A172 (cell line): Measurements from ENCODE around the gene TTPAL. TPM values are rescaled to one million over a fixed set of nuclear protein-coding genes. Genes with fewer than 3 reads are reported as not detected.

Experiments
- DNase-seq: peaks from one replicate; pipeline ENCODE4 v3.0.0-alpha.2; 2015; ENCODE audit warnings: low spot score
- total RNA-seq: library from RNA; depleted of rRNA; stranded (reverse); fragments of >200 nt; shearing (Covaris generic); gene quantifications from 2 replicates; pipeline ENCODE4 v1.2.3, GENCODE V29; 2014

TTPAL gene
- total RNA-seq, 1 experiment from 2014 or later: 10.9 TPM

DNA sequence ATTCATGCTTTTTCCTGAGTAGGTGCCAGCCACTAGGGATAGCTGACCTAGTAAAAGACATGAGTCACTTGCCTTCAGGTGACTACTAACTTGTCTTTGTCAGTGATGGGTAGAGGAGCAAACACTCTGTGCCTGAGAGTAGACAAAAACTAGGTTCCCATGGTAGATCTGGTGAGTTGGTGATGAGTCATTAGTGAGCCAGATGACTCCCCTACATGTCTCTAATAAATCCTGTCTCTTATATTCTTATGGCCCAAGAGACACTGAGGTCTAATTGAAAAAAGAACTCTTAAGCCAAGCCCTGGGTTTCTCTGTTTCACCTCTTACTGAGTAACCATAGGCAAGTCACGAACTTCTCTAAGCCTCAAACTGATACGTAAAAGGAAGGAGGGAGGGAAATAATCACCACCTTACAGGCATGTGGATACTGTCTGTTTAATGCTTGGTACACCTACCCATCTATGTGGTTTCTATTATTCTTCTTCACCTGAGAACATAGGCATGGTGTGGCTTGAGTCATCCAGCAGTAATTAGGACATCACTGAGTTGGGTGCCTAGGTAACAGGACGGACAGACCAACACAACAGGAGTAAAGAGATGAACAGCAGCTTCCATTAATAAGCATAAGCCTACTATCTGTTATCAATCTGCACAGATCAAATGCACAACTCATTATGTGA is 20.3 kb downstream of the TTPAL start:
- DNase-seq: peak; percentile 100

DNA sequence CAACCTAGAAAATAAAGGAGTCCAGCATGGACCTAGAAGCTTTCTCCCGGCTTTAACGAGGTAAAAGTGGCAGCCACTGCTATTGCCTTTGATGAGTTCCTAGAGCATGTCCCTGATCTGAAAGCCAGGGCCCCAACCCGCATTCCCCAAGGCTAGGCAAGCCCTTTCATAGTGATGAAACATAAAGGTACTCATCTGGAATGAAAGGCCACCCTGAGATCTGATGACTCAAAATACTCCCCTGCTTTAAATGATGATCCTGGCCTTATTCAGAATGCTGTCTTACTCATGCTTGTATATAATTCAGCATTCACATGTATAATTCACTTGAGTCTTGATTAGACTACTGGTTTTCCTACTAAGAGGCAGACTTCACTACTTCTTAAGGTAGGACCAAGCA is 21.3 kb downstream of the TTPAL start:
- peak; percentile 95 for DNase-seq

DNA sequence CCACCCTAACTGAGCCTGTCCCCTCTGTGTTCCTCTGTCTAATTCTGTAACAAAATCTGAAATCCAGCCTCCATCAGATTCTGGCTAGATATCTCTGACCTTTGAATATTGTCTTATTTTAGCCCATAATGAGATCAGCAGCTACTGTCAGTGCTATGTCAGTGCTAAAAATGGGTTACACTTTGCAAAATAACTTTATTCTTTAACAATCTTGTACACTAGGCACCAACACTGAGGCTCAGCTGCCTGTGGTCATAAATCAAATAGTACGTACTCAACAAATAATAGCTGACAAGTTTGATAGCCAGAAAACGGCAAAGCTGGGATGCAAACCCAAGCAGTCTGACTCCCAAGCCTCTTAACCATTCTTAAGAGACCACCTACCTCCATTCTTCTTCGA is 22.1 kb downstream of the TTPAL start:
- DNase-seq: no peak

DNA sequence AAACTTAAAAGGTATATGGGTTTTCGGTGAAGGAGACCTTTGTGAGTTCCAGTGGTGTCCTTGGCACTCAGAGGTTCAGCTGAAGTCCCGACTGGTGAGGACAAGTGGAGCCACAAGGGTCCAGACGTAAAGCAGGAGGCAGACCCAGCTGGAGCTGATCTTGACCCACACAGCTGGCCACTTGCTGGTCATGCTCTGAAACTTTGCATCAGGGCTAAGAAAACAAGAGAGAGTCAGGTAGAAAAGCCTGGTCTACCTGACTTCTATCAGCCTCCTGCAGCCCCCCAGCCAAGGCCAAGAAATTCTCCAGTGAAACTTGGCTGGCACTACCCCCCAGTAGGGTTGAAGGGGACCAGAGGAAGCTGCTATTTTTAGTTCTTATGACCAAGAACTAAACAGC is 24.5 kb downstream of the TTPAL start:
- DNase-seq: no peak

DNA sequence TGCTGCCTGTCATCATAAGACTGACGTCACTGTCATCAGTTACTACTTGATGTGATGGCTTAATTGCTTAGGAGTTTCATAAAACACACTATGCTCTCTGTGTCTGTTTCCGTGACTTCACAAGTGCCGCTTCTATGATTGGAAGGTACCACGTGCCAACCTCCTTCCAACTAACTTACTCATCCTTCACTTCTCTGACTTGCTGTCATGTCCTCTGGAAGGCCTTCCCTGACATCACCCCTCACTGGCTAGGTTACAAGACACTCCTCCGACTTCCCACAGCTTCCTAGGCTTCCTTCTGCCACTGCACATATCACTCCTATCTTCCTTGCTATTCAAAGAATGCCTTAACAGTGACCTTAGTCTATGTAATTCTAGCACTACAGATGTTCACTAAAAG is 25.8 kb downstream of the TTPAL start:
- DNase-seq: peak; percentile 65

DNA sequence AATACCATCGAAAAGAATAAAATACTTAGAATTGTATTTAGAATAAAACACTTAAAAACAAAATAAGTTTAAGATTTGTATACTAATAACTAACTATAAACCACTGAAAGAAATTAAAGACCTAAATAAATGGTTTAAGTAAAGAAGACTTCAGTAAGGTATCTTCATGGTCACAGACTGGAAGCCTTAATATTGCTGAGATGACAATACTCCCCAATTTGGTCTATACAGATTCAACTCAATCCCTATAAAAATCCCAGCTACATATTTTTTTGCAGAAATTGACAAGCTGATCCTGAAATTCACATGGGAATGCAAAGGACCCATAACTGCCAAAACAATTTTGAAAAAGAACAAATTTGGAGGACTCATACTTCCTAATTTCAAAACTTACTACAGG is 27.3 kb downstream of the TTPAL start:
- no peak for DNase-seq

DNA sequence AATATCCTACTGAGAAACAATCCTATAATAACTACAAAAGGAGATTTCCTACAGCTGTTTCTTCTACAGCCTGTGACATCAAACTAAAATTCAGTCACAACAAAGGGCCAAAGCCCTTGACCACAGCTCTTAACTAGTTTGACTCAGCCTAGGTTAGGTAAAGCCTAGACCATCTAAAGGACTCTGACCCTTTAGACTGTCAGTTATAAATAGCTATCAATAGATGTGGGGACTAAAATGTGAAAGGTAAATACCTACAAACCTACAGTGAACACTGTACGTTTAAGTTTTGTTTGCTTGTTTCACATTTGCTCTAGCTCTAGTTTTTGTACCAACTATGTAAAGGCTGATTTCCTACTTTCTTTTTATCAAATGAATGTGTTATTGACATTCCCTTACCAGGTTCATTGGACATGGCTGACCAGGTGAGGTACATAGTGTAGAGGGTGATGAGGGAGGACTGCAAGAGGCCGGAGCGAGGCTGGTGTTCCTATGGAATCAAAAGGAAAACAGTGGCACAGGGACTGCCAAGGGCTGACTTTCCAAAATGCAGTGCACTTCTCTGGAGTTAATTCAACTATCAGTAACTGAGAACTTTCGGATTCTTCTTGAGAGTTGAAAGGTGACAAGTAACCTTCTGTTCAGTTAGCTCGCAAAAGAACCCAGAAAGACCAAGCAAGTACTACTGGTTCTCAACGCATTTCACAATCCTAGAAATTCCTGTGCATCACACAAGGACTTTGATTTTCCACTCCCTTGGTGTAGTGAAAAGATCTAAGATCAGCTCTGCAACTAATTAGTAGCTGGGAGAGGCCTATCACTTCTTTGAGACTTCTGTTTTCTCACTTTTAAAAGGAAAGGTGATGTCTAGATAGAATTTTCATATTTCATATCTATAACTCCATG is 29.0 kb downstream of the TTPAL start:
- no peak for DNase-seq

DNA sequence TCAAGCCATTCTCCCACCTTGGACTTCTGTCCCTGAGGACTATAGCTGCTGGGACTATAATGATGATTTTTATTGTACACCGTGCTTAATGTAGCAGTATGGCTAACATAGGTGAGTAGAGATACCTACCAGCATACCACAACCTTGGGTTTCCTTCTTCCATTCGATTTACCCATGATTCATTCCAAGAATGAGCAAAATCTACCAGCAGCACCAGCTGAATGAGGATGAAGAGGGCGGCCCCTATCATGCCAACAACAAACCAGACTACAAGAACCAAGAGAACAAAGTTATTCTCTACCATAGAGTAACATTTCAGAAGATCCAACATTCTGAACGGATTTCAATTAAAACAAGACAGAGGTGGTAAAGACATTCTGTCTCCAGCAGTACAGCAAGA is 34.1 kb downstream of the TTPAL start:
- no peak for DNase-seq

DNA sequence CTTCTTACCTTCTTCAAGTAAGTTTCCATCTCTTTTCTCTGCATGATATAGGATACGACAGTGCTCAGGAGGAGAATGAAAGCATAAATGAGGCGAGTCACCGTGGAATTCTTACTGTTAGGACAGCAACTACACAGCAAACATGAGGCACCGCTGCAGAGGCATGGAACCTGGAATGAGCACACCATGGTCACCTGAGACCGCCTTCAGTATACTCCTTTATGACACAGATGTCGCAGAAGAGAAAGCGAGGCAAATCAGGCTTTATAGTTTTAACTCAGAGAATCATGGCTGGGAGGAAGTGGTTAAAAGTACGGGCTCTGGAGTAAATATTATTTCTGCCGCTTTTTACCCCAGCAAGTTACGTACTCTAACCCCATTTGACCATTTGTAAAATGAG is 38.2 kb downstream of the TTPAL start:
- no peak for DNase-seq

DNA sequence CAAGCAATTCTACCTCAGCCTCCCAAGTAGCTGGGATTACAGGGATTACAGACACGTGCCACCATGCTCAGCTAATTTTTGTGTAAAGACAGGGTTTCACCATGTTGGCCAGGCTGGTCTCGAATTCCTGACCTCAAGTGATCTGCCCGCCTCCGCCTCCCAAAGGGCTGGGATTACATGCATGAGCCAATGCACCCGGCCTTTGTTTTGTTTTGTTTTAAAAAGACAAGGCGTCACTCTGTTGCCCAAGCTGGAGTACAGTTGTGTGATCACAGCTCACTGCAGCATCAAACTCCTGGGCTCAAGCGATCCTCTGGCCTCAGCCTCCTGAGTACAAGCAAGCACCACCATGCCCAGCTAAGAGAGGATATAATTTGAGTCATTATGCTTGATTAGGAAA is 40.8 kb downstream of the TTPAL start:
- DNase-seq: no peak

DNA sequence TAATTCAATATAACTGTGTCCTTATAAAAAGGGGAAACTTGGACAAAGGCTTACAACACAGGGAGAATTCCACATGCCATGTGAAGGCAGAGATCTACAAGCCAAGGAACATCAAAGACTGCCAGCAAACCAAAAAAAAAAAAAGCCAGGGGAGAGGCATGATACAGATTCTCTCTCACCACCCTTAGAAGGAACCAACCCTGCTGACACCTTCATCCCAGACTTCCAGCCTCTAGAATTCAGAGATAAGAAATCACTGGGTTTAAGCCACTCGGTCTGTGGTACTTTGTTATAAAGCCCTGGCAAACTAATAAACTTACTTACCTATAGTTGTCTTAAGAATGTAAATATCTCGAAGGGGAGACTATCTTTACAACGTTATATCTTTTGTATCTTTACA is 41.8 kb downstream of the TTPAL start:
- DNase-seq: no peak

DNA sequence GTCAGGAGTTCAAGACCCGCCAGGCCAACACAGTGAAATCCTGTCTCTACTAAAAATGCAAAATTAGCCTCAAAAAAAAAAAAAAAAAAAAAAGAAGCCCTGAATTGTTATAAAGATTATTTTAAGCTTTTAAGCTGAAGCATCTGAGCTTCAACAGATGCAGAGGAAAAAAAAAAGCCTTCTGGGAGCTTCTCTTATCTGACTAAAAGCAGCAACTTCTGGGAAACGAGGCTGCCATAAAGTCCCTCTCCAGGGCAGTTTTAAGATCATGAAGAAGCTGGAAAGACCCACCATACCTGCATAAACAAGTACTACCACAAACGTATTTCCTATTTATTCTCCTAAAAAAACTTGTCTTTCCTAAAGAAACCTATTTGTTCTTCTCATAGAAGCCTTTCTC is 42.6 kb downstream of the TTPAL start:
- DNase-seq: no peak

DNA sequence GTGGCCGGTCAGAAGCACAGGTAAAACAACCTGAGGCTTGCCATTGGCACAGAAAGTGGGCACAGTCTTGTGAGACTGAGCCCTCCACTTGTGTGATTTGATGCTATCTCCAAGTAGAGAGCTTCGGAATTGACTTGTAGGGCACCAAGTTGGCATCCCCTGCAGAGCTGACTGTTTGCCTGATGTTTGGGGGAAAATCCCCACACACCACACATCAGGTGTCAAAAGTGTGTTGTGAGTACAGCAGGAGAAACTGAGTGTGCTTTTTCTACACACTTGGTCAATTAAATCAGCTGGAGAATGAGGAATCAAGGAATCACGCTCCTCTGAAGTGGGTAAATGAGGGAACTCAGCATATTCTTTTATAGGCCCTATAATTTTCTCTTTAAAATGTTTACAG is 45.2 kb downstream of the TTPAL start:
- no peak for DNase-seq

DNA sequence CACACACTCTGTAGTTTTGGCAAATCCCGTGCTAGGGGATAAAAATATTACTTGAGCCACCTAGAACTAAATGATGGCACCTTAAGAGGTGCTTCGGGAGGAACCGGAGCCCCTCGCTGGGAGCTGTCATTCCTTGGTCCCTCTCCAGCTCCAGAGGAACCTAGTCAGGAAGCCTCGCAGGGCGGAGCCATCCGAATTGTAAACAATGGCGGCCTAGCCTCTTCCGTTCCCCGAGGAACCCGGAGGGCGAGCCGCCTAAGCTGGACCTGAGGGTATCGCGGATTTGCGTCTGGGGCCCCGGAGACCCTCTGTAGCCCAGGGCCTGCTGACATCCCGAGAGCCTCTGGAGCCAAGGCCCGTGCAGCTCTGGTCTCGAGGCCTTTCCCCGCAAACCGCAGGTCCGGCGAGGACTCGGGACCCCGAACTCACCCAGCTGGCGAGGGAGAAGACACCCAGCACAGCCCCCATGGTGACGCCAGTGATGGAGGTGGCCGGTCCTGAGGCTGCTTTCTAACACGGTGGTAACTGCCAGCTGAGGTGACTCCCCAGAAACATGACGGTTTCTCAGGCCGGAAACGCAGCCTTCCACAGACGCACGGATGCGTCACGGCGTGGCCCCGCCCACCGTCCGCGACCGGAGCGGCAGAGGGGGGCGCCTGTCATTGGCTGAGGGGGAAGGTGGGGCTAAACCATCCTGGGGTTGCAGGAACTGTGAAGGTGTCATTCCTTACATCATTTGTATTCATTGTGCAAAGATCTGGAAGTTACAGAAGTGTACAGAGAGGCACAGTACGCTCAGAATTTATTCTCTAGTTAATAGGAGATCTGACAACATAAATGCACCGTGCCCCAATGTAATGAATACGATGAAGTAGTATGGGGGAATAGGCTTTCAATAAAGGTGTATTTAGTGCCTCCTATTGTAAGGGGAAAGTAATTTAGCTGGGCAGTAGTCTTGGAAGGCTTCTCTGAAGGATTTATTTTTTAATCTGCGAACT is 46.1 kb downstream of the TTPAL start, which contains the start of gene SERINC3:
Gene SERINC3, minus strand, starts transcription at position 587 of the 998 bp plus-strand sequence. Its CDS starts 119 bp downstream, at position 468.
- peak; percentile 91 for DNase-seq

DNA sequence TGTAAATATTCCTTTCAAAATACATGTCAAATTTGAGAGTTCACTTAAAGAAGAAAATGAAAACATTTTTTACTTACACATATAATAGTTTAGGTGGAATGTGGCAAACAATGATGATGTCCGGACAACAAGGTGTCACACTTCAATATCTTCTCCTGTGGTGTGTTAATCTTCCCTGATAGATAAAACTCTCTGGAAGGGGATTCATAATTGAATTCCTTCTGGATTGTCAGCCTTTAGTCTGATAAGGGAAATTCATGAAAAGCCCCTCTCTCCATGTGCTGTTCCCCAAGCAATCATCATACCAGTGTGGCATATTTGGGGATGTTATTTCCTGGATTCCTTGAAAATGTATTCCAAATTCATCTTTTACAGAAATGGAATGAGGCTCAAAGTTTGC is 47.2 kb downstream of the TTPAL start:
- no peak for DNase-seq

DNA sequence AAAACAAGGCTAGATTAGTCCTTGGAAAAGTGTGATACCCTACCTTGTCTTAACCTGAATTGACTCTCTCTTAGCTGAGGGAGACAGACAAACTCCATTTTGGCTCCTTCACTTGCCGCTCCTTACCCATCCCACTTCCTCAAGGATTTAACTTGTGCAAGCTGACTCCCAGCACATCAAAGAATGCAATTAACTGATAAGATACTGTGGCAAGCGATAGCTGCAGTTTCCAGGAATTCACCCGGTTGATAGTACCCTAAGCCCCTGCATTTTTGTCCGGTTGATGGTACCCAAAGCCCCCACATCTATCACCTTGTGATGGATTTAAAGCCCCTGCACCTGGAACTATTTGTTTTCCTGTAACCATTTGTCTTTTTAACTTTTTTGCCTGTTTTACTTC is 48.1 kb downstream of the TTPAL start:
- DNase-seq: no peak

DNA sequence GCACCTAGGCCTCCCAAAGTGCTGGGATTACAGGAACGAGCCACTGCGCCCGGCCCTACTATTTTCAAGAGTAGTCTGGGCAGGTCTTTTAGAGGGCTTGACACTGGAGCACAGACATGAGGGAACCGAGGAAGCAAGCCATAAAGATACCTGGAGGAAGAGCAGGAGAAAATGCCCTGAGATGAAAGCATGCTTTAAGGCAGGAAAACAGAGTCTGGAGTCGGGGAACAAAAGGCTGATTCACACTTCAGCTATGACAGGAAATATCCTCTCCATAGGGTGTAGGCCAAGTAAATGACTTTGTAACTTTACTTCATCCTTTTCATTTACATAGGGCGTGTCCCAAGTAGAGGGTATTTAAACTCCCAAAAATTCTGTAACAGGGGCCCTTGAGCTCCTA is 50.5 kb downstream of the TTPAL start:
- peak; percentile 88 for DNase-seq

DNA sequence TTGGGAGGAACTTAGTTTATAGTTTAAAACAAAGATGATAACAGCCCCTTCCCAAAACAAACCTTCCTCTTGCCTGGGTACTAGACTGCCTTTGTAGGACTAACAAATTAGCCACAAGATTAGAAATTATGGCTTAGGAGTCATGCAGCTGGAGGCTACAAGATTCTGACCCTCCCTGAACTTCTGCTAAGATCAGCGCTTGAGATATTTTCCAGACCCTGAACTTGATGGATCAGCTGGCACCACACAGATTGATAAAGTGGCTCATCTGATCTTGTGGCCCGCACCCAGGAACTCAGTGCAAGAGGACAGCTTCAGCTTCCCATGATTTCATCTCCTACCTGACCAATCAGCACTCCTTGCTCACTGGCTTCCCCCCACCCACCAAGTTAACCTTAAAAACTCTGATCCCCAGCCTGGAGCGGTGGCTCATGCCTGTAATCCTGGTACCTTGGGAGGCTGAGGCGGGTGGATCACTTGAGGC is 52.1 kb downstream of the TTPAL start:
- no peak for DNase-seq

DNA sequence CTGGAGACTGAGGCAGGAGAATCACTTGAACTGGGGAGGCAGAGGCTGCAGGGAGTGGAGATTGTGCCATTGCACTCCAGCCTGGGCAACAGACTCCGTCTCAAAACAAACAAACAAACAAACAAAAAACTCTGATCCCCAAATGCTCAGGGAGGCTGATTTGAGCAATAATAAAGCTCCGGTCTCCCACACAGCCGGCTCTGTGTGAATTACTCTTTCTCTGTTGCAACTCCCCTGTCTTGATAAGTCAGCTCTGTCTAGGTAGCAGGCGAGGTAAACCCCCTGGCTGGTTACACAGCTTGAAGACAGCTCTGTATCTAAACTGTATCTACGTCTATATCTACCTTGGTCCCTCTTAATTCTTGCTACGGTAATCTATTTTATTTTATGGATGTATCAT is 52.6 kb downstream of the TTPAL start:
- DNase-seq: no peak

DNA sequence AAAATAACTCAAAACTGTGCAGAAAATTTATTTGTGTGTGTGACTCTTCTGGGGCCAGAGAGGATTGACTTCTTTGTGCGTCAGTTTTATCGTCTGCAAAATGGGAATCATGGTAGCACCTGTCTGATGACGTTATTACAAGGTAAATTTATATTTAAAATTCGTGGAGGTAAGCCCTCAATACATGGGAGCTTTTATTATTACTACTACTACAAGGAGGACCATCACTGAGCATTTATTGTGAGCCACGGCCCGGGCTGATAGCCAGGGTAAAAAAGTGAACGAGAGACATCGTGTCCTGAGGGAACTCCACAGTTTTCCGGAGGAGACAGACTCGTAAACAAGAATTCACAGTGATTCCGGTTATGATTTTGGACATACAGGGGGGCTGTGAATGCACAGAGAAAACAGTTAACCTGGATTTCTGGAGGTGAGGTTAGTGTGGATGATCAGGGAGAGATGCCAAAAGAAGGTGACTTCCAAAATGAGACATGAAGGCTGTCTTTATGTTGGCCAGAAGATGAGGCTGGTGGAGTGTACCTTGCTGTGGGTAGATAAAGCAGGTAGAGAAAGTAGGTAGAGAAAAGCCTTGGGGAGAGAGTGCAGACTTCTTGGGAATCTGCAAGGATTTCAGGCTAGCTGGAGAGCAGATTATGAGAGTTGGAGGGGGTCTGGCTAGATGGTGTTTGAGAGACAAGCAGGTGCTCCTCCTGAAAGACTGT is 56.7 kb downstream of the TTPAL start:
- peak; percentile 6 for DNase-seq

DNA sequence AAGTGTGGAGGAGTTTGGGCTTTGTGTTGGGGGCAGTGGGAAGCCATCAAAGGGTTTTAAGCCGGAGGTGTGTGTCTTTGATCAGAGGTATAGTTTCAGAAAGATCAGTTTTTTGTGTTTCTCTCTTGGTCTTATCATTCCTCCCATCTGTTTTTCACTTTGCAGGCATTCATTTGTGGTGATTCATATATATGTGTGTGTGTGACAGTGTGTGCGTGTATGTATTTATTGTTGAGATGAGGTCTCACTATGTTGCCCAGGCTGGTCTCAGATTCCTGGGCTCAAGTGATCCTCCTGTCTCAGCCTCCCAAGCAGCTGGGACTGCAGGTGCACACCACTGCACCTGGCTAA is 57.3 kb downstream of the TTPAL start:
- DNase-seq: peak; percentile 36
